Measurements from ENCODE around the gene ETS1.
A peak's percentile ranks its signal among the peaks of the same experiment; 100 is the strongest.

ETS1 gene

GRCh38 chr11:128531588-128531987, 55.8 kb downstream of the ETS1 start:
- TF ChIP-seq, protein P1, sequence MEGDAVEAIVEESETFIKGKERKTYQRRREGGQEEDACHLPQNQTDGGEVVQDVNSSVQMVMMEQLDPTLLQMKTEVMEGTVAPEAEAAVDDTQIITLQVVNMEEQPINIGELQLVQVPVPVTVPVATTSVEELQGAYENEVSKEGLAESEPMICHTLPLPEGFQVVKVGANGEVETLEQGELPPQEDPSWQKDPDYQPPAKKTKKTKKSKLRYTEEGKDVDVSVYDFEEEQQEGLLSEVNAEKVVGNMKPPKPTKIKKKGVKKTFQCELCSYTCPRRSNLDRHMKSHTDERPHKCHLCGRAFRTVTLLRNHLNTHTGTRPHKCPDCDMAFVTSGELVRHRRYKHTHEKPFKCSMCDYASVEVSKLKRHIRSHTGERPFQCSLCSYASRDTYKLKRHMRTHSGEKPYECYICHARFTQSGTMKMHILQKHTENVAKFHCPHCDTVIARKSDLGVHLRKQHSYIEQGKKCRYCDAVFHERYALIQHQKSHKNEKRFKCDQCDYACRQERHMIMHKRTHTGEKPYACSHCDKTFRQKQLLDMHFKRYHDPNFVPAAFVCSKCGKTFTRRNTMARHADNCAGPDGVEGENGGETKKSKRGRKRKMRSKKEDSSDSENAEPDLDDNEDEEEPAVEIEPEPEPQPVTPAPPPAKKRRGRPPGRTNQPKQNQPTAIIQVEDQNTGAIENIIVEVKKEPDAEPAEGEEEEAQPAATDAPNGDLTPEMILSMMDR (IDR thresholded peaks at IDR 0.05; ENCODE audit: poor library complexity, severe bottlenecking) = no peak
- H3K4me3 ChIP-seq (ENCODE audit: severe bottlenecking) = no peak overlapping the region
- peaks cover 18% of the 10 kb centered on the region for H3K4me1 ChIP-seq (ENCODE audit: insufficient read depth, poor library complexity, severe bottlenecking)
- DNase-seq (ENCODE audit: low spot score) (no peak), ATAC-seq (ENCODE audit: low read depth) (no peak)
- H3K9me3 ChIP-seq (ENCODE audit: severe bottlenecking) = no peaks in the 10 kb centered on the region
- H3K36me3 ChIP-seq (ENCODE audit: low read depth) = no peaks in the 10 kb centered on the region
- H3K27ac ChIP-seq (ENCODE audit: poor library complexity, severe bottlenecking) = no peak overlapping the region
- no peaks in the 10 kb centered on the region for H3K27me3 ChIP-seq (ENCODE audit: insufficient read depth, poor library complexity, severe bottlenecking)

- no peak overlapping the region for H3K27ac ChIP-seq (ENCODE audit: poor library complexity, severe bottlenecking)
- H3K4me1 ChIP-seq (ENCODE audit: insufficient read depth, poor library complexity, severe bottlenecking) = peaks cover 22% of the 10 kb centered on the region
- no peaks in the 10 kb centered on the region for H3K27me3 ChIP-seq (ENCODE audit: insufficient read depth, poor library complexity, severe bottlenecking)
- ATAC-seq (ENCODE audit: low read depth) (peak; percentile 90), DNase-seq (ENCODE audit: low spot score) (no peak)
- TF ChIP-seq, protein P1 (IDR thresholded peaks at IDR 0.05; ENCODE audit: poor library complexity, severe bottlenecking) = no peak
- no peaks in the 10 kb centered on the region for H3K9me3 ChIP-seq (ENCODE audit: severe bottlenecking)
- H3K36me3 ChIP-seq (ENCODE audit: low read depth) = no peaks in the 10 kb centered on the region
- no peak overlapping the region for H3K4me3 ChIP-seq (ENCODE audit: severe bottlenecking)
Measured at GRCh38 chr11:128530118-128531074, 57.0 kb downstream of the ETS1 start.

- peaks cover 43% of the 10 kb centered on the region for H3K4me1 ChIP-seq (ENCODE audit: insufficient read depth, poor library complexity, severe bottlenecking)
- no peaks in the 10 kb centered on the region for H3K27me3 ChIP-seq (ENCODE audit: insufficient read depth, poor library complexity, severe bottlenecking)
- no peaks in the 10 kb centered on the region for H3K9me3 ChIP-seq (ENCODE audit: severe bottlenecking)
- H3K27ac ChIP-seq (ENCODE audit: poor library complexity, severe bottlenecking) = no peak overlapping the region
- no peak overlapping the region for H3K4me3 ChIP-seq (ENCODE audit: severe bottlenecking)
- TF ChIP-seq, protein P1 (IDR thresholded peaks at IDR 0.05; ENCODE audit: poor library complexity, severe bottlenecking) = no peak
- ATAC-seq (ENCODE audit: low read depth) = no peak
- no peak for DNase-seq (ENCODE audit: low spot score)
- H3K36me3 ChIP-seq (ENCODE audit: low read depth) = no peaks in the 10 kb centered on the region
Measured at GRCh38 chr11:128528294-128528693, 59.1 kb downstream of the ETS1 start.

GRCh38 chr11:128527046-128527445, 60.3 kb downstream of the ETS1 start:
- no peaks in the 10 kb centered on the region for H3K9me3 ChIP-seq (ENCODE audit: severe bottlenecking)
- peaks cover 48% of the 10 kb centered on the region for H3K4me1 ChIP-seq (ENCODE audit: insufficient read depth, poor library complexity, severe bottlenecking)
- ATAC-seq (ENCODE audit: low read depth) = no peak
- no peak overlapping the region for H3K27ac ChIP-seq (ENCODE audit: poor library complexity, severe bottlenecking)
- no peaks in the 10 kb centered on the region for H3K27me3 ChIP-seq (ENCODE audit: insufficient read depth, poor library complexity, severe bottlenecking)
- TF ChIP-seq, protein P1 (IDR thresholded peaks at IDR 0.05; ENCODE audit: poor library complexity, severe bottlenecking) = no peak
- H3K36me3 ChIP-seq (ENCODE audit: low read depth) = no peaks in the 10 kb centered on the region
- no peak for DNase-seq (ENCODE audit: low spot score)
- H3K4me3 ChIP-seq (ENCODE audit: severe bottlenecking) = no peak overlapping the region
